ENCODE measurements around the gene DSTN.

Gene DSTN

GRCh38 chr20:17556837-17557674 is 12.8 kb upstream of the DSTN start:
- Histone ChIP-seq H3K27me3 (ENCODE audit: control insufficient read depth, insufficient read depth, low read length) (no peaks in the 10 kb centered on the region), H3K9ac (ENCODE audit: low read length) (no peak overlapping the region), H3K4me3 (ENCODE audit: low read length) (no peak overlapping the region), H3K4me1 (ENCODE audit: control insufficient read depth, insufficient read depth, low read length) (peaks cover 28% of the 10 kb centered on the region), H3K36me3 (ENCODE audit: control insufficient read depth, insufficient read depth, low read length) (no peaks in the 10 kb centered on the region), H3K27ac (ENCODE audit: low read depth, low read length) (peak overlapping the region; percentile 94)

DNA sequence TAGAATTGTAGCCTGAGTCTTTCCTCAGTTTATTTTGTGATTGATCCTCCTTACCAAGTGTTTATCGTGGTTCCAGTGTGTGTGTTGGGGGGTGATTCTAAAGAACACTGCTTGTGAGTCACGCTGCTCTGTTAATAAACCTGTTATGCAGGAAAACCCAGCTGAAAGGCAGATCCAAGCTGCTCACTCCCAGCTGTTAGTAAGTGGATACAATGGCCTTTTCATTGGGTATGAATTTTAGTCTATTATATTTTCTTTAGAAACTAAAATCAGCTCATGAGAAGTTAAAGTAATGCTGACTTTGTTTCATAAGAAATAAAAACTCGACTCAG is 12.2 kb upstream of the DSTN start:
- no peaks in the 10 kb centered on the region for H3K27me3 ChIP-seq (ENCODE audit: control insufficient read depth, insufficient read depth, low read length)
- peak overlapping the region; percentile 94 for H3K27ac ChIP-seq (ENCODE audit: low read depth, low read length)
- no peak overlapping the region for H3K9ac ChIP-seq (ENCODE audit: low read length)
- peaks cover 28% of the 10 kb centered on the region for H3K4me1 ChIP-seq (ENCODE audit: control insufficient read depth, insufficient read depth, low read length)
- no peaks in the 10 kb centered on the region for H3K36me3 ChIP-seq (ENCODE audit: control insufficient read depth, insufficient read depth, low read length)
- no peak overlapping the region for H3K4me3 ChIP-seq (ENCODE audit: low read length)

GRCh38 chr20:17558154-17558940 is 11.5 kb upstream of the DSTN start:
- no peak overlapping the region for H3K9ac ChIP-seq (ENCODE audit: low read length)
- peak overlapping the region; percentile 94 for H3K27ac ChIP-seq (ENCODE audit: low read depth, low read length)
- no peaks in the 10 kb centered on the region for H3K27me3 ChIP-seq (ENCODE audit: control insufficient read depth, insufficient read depth, low read length)
- H3K36me3 ChIP-seq (ENCODE audit: control insufficient read depth, insufficient read depth, low read length): no peaks in the 10 kb centered on the region
- H3K4me1 ChIP-seq (ENCODE audit: control insufficient read depth, insufficient read depth, low read length): peaks cover 31% of the 10 kb centered on the region
- no peak overlapping the region for H3K4me3 ChIP-seq (ENCODE audit: low read length)

DNA sequence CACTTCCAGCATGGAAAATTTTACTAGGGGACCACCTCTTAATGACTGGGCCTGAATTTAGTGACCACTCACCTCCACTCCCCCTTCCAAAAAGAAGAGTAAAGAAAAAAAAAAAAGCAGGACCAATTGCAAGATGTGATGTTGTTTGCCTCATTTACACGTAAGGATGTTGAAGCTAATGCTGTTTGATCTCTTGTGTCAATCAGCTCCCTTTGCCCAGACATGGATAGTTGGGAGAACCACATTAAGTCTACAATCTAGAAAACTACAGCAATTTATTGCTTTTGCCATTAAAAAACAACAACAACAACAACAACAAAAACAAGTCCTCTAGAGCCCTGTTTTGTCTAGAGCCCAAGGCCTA is 11.0 kb upstream of the DSTN start:
- H3K27ac ChIP-seq (ENCODE audit: low read depth, low read length): peak overlapping the region; percentile 94
- no peaks in the 10 kb centered on the region for H3K36me3 ChIP-seq (ENCODE audit: control insufficient read depth, insufficient read depth, low read length)
- peaks cover 31% of the 10 kb centered on the region for H3K4me1 ChIP-seq (ENCODE audit: control insufficient read depth, insufficient read depth, low read length)
- H3K4me3 ChIP-seq (ENCODE audit: low read length): no peak overlapping the region
- H3K27me3 ChIP-seq (ENCODE audit: control insufficient read depth, insufficient read depth, low read length): no peaks in the 10 kb centered on the region
- H3K9ac ChIP-seq (ENCODE audit: low read length): no peak overlapping the region

GRCh38 chr20:17559338-17559737 is 10.5 kb upstream of the DSTN start:
- Histone ChIP-seq H3K4me1 (ENCODE audit: control insufficient read depth, insufficient read depth, low read length) (peaks cover 31% of the 10 kb centered on the region), H3K27ac (ENCODE audit: low read depth, low read length) (peak overlapping the region; percentile 94), H3K4me3 (ENCODE audit: low read length) (no peak overlapping the region), H3K9ac (ENCODE audit: low read length) (no peak overlapping the region), H3K27me3 (ENCODE audit: control insufficient read depth, insufficient read depth, low read length) (no peaks in the 10 kb centered on the region), H3K36me3 (ENCODE audit: control insufficient read depth, insufficient read depth, low read length) (no peaks in the 10 kb centered on the region)

GRCh38 chr20:17560344-17561074 is 9.4 kb upstream of the DSTN start:
- Histone ChIP-seq H3K27me3 (ENCODE audit: control insufficient read depth, insufficient read depth, low read length) (no peaks in the 10 kb centered on the region), H3K4me3 (ENCODE audit: low read length) (no peak overlapping the region), H3K36me3 (ENCODE audit: control insufficient read depth, insufficient read depth, low read length) (no peaks in the 10 kb centered on the region), H3K4me1 (ENCODE audit: control insufficient read depth, insufficient read depth, low read length) (peaks cover 38% of the 10 kb centered on the region), H3K27ac (ENCODE audit: low read depth, low read length) (peak overlapping the region; percentile 94), H3K9ac (ENCODE audit: low read length) (no peak overlapping the region)

- Histone ChIP-seq H3K9ac (ENCODE audit: low read length) (no peak overlapping the region), H3K4me3 (ENCODE audit: low read length) (no peak overlapping the region), H3K36me3 (ENCODE audit: control insufficient read depth, insufficient read depth, low read length) (no peaks in the 10 kb centered on the region), H3K27ac (ENCODE audit: low read depth, low read length) (peak overlapping the region; percentile 82), H3K27me3 (ENCODE audit: control insufficient read depth, insufficient read depth, low read length) (no peaks in the 10 kb centered on the region), H3K4me1 (ENCODE audit: control insufficient read depth, insufficient read depth, low read length) (peaks cover 35% of the 10 kb centered on the region)
Observed at GRCh38 chr20:17562804-17563305, 7.0 kb upstream of the DSTN start.

- Histone ChIP-seq H3K27ac (ENCODE audit: low read depth, low read length) (peak overlapping the region; percentile 52), H3K27me3 (ENCODE audit: control insufficient read depth, insufficient read depth, low read length) (no peaks in the 10 kb centered on the region), H3K4me1 (ENCODE audit: control insufficient read depth, insufficient read depth, low read length) (peaks cover 24% of the 10 kb centered on the region), H3K36me3 (ENCODE audit: control insufficient read depth, insufficient read depth, low read length) (no peaks in the 10 kb centered on the region), H3K9ac (ENCODE audit: low read length) (no peak overlapping the region), H3K4me3 (ENCODE audit: low read length) (no peak overlapping the region)
Observed at GRCh38 chr20:17565169-17565845, 4.6 kb upstream of the DSTN start.

DNA sequence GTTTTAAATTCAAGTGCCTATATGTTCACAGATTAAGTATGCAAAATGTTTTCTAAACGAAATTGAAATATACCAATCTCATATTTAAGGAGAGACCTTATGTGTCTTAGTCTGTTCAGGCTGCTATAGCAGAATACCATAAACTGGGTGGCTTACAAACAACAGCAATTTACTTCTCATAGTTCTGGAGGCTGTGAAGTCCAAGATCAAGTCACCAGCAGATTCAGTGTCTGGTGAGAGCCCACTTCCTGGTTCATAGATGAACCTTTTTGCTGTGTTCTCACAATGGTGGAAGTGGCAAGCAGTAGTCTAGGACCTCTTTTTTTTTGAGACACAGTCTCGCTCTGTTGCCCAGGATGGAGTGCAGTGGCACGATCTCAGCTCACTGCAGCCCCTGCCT is 3.5 kb upstream of the DSTN start:
- Histone ChIP-seq H3K27ac (ENCODE audit: low read depth, low read length) (peak overlapping the region; percentile 100), H3K4me3 (ENCODE audit: low read length) (no peak overlapping the region), H3K4me1 (ENCODE audit: control insufficient read depth, insufficient read depth, low read length) (peaks cover 24% of the 10 kb centered on the region)

GRCh38 chr20:17568045-17568788 is 1.7 kb upstream of the DSTN start:
- Histone ChIP-seq H3K9ac (ENCODE audit: low read length) (peak overlapping the region; percentile 50), H3K27me3 (ENCODE audit: control insufficient read depth, insufficient read depth, low read length) (no peaks in the 10 kb centered on the region), H3K27ac (ENCODE audit: low read depth, low read length) (peak overlapping the region; percentile 100), H3K4me1 (ENCODE audit: control insufficient read depth, insufficient read depth, low read length) (peaks cover 21% of the 10 kb centered on the region), H3K4me3 (ENCODE audit: low read length) (peak overlapping the region; percentile 84), H3K36me3 (ENCODE audit: control insufficient read depth, insufficient read depth, low read length) (no peaks in the 10 kb centered on the region)

More for the DNA sequence above, 3.5 kb upstream of the DSTN start:
- Histone ChIP-seq H3K27me3 (ENCODE audit: control insufficient read depth, insufficient read depth, low read length) (no peaks in the 10 kb centered on the region), H3K36me3 (ENCODE audit: control insufficient read depth, insufficient read depth, low read length) (no peaks in the 10 kb centered on the region), H3K9ac (ENCODE audit: low read length) (no peak overlapping the region)

DNA sequence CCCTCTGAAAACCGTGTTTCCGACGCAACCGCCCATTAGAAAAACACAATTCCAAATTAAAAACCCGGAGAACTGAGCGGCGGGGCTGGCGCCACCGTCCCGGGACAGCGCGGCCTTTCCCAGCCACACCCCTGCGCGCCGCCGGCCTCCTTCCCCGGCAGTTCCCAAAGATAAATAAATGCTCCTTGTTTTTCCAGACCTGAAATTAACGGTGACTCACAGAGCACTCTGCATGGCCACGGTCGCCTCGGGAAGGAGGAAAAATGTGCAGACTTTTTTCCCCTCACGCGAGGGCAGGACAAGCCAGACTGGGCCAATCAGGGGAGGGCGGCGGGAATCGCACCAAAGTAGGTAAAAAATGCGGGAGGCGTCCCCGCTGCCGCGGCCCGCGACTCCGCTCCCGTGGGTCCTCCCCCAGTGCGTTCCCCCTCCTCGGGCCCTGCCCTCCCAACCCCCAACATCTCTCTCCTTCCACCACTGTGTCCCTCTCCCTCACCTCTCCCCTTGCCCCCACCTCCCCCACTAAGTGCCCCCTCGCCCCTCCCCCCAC is 828 bp upstream of the DSTN start:
- no peaks in the 10 kb centered on the region for H3K36me3 ChIP-seq (ENCODE audit: control insufficient read depth, insufficient read depth, low read length)
- H3K27me3 ChIP-seq (ENCODE audit: control insufficient read depth, insufficient read depth, low read length): no peaks in the 10 kb centered on the region
- H3K9ac ChIP-seq (ENCODE audit: low read length): peak overlapping the region; percentile 50
- peaks cover 21% of the 10 kb centered on the region for H3K4me1 ChIP-seq (ENCODE audit: control insufficient read depth, insufficient read depth, low read length)
- H3K4me3 ChIP-seq (ENCODE audit: low read length): peak overlapping the region; percentile 84
- H3K27ac ChIP-seq (ENCODE audit: low read depth, low read length): peak overlapping the region; percentile 100

Measured in rectal smooth muscle tissue (tissue), 1 donor.